ENCODE measurements around the gene ADRM1.

DNA sequence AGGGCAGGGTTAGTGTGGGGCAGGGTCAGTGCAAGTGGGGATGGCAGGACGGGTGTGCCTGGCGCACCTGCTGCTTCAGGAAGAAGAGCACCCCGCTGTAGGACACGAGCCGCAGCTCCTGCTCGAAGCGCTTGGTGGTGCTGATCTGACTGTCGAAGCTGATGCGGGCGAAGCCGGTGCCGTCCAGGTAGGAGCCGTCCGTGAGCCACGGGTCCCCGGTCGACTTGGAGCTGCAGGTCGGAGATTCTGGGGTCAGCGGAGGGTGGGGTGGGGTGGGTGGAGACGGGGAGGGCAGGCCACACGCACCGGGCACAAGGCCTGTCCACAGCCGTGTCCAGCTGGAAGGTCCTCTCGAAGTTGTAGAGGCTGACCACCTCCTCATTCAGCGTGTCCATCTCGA, 10.2 kb downstream of the ADRM1 start:
- TF ChIP-seq, protein P1, sequence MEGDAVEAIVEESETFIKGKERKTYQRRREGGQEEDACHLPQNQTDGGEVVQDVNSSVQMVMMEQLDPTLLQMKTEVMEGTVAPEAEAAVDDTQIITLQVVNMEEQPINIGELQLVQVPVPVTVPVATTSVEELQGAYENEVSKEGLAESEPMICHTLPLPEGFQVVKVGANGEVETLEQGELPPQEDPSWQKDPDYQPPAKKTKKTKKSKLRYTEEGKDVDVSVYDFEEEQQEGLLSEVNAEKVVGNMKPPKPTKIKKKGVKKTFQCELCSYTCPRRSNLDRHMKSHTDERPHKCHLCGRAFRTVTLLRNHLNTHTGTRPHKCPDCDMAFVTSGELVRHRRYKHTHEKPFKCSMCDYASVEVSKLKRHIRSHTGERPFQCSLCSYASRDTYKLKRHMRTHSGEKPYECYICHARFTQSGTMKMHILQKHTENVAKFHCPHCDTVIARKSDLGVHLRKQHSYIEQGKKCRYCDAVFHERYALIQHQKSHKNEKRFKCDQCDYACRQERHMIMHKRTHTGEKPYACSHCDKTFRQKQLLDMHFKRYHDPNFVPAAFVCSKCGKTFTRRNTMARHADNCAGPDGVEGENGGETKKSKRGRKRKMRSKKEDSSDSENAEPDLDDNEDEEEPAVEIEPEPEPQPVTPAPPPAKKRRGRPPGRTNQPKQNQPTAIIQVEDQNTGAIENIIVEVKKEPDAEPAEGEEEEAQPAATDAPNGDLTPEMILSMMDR (IDR thresholded peaks at IDR 0.05): no peak
- TF ChIP-seq POLR2A (IDR thresholded peaks at IDR 0.05): no peak

Data from adrenal gland (tissue), 5 donors.